NK-92 treated with Interleukin-12 subunit alpha and Interleukin-12 subunit beta, amount 100 ng/mL, for 24 hours (cell line): Measurements from ENCODE around the gene KCNMB2.

ENCODE experiments used
- DNase-seq: peaks from one replicate; lab custom pipeline; 2025; lab: John Stamatoyannopoulos, UW

Gene KCNMB2

DNA sequence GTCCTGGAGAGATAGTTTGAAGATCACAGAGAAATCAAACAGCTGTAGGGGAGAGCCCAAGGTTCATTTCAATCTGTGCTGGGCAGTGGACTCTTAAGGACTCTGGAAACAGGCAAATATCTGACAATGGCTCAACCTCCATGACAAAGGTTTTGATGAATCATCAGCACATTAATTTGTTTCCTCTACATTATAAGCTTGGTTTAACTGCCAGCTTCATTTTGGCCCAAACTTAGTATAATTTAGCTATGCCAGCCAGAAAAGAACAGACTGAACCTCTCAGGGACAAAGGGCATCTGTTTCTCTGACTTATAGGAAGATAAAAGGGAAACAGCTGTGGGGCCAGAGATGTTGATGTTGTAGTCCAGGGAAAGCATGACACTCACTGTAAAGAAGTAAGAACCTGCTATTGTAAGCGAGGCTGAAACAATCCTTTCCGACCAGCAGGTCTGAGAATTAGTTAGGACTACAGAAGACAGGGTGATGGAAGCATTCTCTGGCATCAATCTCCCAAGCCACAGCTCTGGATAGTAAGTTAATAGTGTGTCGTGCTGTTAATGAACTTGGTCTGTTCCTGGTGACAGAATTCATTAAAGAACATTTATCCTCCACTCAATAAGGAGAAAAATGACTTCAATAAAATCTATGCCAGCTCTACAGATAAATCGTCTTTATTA, 110.1 kb downstream of the KCNMB2 start:
- DNase-seq: no peak

DNA sequence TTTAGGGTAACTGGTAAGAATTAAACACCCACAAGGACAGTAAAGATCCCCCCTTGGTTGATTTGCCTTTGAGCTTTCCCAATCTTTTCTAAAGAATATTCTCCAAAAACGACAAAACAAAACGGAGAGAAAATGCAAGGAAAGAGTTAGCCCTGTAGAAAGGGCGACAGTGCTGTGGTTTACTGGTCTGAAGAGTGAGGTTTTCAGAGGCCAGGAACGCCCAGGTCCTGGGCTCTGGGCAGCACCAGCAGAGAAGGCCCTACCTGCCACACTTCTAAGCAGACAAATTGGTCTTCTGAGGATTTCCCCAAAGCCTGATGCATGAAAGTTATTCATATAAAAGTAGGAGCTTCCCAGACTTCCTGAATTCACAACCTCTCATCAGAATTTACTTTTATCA, 119.3 kb downstream of the KCNMB2 start:
- DNase-seq: no peak

DNA sequence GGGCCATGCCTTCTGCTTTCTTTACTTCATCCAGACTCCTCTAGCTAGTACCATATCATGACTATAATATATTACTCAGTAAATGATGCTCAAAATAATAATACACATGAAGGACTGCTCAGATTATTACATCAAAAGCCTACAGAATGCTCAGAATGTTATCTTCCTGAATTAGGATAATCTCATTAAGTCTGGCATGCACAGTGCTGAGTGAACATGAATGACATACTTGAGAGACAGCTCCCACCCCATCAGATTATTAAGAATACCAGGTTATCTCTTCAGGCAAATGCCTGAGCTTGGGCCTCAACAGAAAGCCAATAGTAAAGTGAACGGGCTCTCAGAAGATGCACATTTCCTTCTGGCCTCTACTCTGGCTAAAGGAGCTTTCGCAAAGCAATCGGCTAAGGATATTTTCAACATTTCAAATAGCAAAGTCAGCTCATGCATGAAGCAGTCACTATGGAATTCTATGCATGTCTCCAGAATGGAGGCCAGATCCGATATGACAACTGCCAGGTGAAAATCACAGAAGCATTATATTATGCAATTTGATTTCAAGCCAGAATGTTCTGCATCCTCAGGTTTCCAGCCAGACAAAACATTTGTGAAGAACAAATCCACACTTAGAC, 122.6 kb downstream of the KCNMB2 start:
- DNase-seq: no peak

DNA sequence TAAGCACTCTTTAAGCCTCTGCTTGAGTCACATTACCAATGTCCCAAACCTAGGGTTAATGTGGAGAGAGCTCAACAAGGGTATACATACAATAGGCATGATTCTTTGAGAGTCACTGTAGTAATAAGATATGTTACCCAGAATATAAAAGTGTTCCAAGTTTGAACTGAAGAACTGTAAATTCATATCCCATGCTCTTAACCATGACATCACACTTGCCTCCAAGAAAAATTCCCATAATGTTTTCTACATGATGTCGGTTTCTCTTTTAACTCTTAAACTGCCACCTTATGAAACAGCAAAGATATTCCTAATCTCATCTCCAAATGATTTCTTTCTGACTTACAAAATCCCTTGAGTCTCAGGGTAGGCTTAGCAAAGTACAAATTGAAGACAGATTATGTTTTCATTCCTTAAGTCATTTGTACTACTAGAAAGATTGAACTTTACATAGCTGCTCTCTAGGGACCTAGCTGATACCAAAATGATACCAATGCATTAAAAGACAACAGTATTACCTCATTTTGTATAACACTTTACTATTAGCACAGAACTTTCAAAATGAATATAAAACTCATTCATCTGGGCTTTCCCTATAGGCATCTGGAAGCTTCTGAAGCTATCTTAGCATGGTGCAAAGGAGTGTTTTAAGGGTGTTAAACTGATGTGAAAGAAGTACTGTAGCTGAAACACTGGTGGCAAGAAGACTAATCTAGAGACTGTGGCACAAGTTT, 127.1 kb downstream of the KCNMB2 start:
- no peak for DNase-seq

DNA sequence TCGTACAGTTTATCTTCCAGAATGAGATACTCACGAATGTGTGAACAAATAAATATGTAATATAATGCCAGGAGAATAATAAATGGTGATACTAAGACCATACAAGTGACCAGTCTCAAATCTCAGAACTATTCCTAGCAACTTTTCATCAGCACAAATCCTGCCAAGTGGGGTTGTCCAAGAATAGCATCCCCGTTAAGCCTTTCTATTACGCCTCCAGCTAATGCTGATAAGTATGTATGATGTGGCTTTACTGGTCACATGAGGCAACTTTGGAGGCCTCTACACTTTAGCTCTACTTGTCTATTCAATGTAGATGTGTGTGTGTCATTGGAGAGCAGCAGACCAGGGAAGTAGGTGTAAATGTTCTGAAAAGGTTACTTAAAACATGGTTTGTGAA, 129.5 kb downstream of the KCNMB2 start:
- DNase-seq: no peak

DNA sequence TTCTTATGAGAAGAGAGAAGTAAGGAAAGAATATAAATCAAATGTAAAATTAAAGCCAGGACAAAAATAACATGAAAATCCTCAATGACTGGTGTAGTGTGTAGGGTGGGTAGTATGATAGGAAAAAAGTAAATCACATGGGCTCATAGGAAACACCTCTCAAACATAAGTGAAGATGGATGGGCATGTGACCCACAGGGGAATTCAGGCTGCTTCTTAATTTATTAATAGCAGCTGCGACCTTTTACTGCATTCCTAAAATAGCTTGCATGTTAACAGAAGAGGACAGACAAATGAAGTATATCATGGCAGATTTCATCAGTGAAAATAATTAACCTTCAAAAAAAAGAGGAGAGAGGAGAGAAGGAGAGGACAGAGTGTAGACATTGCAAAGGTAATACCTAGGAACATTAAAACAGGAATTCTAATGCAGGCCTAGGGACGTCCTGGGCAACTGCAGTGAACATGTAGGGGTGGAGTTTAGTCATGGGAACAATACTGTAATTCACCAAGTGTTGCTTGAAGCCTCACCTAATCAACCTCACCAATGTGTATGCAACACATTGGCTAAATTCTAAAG, 132.9 kb downstream of the KCNMB2 start:
- no peak for DNase-seq

DNA sequence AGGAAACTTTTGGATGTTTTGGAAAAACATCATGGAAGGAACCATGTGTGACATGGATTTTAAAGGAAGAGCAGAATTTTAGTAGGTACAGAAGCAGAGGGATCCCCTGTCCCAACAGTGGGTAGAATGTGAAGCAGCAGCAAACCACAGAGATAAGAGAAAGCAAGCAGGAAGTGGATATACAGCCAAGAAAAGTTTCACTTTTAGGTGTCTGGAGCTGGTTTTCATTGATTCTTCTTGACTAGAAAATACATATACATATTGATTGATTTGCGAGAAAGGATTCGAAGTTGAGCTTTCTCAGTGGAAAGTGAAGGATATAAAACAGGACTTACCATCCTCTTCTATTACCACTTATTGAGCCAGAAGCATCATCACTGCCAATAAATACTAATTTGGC, 133.5 kb downstream of the KCNMB2 start:
- DNase-seq: no peak

DNA sequence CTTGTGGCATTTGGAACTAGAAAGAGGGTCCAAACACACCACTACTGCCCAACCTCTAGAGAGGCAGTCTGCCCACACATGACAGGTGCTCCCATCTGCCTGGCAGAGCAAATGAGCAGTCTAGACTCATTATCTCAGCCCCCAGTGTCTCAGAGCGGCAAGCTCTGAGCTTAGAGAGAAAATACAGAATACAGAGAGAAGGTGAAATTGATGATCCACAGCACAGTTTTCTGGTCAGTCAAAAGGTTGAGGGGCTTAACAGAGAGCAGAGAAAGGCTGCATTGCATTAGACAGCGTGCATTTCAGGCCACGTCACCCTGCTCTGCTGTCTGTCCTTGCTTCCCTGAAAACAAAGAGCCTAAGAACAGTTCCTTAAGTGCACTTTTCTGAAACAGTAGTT, 135.1 kb downstream of the KCNMB2 start:
- DNase-seq: no peak

DNA sequence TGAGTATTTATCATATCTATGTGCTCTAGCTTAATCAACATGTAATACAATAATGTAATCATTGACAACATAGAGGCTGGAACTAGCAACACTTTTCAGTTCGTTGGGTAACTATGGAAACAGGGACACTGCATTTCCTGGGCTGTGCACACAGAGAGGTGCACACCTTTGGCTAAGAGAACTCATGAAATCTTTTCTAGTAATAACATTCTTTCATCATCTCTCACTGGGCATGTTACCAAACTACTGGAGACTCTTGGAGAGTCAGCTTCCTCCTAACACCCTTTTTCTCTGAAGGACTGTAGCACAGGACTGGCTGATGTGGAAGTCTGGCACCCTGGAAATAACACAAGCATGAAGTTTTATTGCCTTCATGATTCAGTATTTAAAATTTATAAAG, 135.6 kb downstream of the KCNMB2 start:
- no peak for DNase-seq

DNA sequence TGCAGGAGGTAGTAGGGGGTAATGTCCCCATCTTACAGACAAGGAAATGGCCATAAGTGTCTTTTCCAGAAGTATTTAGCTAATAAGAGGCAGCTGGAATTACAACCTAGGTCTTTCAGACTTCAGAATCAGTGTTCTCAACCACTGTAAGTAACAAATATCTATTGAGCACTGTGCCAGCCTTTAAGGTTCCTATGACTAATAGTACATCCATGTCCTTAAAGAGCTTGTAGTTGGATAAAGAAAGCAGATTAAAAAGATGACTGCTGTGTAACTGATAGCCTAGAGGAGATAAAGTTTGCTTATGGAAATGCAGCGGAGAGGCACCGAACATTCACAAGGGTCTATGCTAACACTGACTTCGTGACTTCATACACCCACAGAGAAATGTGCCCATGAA, 136.0 kb downstream of the KCNMB2 start:
- no peak for DNase-seq

DNA sequence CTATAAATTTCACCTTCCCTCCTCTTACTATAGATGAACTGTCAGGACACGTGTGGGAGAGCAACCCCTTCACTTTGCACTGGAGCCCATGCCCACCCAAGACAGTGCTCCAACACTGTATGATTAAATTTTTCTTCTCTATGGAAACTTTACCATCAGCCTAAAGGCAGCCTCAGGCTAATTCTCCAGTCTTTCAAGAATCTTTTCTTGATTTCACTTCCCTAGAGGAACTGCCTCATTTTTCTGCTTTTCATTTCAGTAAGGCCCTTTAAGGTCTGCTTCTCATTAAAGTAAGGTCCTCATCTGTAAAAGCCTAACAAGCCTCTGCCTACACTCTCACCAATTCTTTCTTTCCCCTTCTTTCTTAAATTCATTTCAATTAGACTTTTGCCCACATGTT, 137.3 kb downstream of the KCNMB2 start:
- no peak for DNase-seq

DNA sequence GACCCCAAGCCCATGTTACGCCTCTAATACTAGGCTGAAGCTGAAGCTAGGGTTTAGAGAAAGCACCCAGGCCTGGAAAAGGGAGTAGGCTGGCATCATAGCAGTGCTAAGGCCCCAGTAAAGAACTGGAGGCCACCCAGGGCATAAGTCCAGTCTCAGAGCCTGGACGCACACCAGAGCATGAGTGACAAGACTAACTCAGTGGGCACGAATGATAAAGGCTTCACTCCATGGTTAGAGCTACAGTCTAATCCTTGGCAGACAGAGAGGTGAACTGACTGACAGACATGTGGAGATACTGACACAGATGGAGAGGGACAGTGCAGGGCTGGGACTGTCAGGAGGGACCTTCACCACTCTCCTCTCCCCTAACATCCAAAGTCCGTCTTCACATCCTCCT, 139.8 kb downstream of the KCNMB2 start:
- DNase-seq: no peak

DNA sequence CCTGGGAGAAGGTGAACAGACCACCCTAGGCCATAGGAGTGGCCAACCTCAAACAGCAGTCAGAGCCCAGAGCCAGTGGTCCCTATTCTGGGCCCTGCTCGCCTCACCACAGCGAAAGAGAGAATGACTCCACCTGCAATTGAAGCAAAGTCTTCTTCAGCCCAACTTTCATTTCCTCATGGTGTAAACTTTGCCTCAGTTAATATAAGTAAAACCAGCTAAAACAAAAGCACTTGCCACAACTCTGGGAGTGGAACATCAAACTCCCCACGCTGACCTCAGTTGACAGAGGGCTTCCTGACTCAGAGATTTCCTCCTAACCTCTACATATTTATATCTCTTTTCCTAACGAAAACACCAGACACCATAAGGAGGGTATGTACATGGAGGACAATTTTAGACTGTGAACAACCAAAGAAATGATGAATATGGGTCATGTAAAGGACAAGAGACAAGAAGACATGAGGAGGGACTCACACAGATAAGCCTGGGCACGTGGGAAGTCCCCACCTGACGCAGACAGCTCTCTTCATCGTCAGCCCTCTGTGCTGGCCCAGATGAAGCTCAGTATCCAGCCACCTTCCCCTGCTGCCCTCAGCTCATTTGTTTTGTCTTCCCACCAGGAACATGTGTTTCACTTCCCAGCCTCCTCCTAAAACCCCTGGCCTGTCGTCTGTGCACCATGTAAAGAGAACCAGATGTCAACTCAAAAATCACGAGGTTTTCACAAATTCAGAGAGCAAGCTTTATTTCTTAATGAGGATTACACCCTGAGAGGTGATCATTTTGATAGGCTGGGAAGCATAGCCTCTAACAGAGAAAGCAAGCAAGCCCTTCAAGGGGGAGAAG, 140.9 kb downstream of the KCNMB2 start:
- DNase-seq: no peak

DNA sequence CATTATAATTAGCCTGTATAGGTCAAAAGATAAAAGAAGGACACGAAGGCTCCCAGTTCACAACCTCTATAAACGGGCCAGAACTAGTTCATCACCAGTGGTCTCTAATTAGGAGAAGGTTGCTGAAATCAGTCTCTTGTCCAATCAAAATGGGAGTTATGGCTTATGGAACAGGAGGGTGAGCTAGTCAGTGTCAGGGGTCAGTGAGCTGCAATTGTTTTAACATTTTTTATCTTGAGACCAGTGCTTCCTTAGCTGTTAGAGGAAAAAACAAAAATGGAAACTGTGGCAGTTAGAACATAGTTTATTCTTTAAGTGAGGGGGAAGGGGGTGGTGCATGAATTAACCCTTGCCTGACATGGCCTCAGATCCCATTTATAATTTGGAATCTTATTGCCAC, 141.7 kb downstream of the KCNMB2 start:
- no peak for DNase-seq

DNA sequence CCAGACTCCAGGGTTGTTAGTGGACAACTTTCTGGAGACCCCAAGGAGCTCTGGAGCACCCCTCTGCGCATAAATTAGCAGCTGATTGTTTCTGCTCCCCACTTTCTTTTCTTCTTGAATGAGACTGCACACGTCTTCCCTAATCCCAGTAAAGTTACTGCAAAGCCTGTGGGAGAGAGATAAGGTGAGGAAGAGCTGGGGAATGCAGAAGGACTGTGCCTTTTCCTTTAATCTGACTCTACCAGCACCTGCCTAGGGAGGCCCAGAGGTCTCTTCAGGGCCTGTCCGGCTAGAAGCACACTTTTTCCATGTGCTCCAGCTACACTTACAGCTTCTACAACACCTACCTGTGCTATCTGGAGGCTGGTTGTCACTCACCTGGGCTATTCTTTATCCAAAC, 143.8 kb downstream of the KCNMB2 start:
- no peak for DNase-seq

DNA sequence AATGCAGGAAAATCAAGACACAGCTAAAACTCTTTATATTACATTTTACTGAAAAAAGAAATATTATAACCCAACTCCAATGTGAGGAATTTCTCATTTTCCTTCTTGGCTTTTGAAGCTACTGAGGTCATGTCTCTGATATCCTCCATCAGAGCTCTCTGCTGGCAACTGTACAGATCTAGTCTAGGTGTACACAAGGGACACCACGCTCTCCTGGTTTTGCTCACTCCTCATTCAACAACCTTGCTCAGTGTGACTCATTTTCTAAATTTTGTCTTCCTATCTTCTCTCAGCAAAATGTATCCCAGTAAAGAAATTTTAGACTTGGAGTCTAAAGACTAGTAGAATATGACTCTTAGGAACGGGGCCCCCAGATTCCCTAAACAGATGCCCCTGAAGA, 144.3 kb downstream of the KCNMB2 start:
- DNase-seq: no peak

DNA sequence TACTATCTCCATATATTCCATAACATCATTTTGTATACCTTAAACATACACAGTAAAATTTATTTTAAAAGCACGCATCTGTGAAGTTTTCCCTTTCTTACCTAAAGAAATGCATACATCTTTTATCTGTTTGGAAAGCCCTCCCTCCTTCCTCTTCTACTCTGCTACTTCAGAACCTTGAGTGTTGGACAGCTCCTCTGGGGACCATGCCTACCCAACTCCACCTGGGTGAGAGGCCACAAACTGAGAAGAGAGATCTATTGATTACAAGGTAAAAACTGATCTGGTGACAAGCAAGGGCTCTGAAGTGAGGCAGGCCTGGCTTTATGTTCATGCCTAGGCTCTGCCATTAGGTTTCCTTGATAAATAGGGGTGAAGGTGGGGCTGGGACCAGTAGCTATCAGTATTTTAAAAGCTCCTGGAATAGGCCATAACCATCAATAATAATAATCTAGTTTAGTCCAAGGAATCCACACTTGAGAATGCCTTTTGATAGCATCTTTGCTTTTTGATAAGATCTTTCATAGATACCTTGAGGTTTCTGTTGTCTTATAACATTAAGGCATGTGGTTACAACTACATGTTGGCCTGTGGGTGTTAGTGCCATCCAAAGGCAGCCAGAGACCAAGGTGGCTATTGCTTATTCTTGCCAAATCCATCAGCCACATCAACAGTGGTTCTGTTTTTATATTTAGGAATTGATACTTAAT, 148.8 kb downstream of the KCNMB2 start:
- no peak for DNase-seq

DNA sequence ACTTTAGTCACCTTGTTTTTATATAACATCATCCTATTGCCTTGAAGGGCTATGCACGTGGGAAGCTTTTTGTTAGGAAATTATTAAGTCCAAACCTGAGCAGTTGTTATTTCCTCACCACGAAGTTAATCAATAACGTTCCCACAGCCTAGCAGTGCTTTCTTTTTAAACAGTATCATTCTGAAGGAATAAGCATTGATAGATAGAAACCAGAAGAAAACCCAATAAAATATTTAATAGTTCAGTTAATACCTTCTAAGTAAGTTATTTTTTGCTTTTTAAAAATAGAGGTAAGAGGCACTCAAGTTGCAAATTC, 149.3 kb downstream of the KCNMB2 start:
- DNase-seq: no peak

DNA sequence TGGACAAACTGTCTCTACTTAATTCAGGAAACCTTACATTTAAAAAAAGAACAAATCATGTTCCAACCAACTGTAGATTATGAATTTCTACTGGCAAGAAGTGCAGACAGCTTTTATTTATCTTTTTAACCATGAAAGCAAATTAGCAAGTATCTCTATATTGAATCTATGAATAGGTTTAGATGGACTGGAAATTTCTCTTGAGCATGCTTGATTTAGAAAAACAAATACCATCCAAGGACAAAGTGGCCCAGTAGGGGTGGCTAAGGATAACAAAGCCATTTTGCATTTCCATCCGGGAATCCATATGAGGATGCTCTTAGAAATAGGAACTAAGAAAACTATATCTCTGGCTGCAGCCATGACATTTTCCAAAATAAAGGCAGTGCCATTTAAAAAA, 150.6 kb downstream of the KCNMB2 start:
- DNase-seq: no peak

DNA sequence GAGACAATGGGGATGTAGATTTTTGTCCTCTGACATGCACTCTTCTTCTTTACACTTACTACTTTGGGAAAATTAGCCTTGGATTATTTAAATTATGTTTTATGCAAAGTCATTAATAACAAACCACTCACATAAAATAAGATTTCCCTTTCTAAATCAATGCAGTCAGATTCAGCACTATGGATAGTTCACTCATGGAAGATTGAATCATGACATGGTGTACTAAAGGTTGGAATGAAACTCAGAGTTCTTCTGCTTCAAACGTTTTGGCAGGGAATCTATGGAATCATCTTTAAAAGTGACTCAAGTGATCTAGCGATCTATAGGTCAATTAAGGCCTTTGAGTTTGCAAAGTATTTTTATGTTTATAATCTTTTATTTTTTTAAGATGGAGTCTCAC, 154.3 kb downstream of the KCNMB2 start:
- DNase-seq: no peak

DNA sequence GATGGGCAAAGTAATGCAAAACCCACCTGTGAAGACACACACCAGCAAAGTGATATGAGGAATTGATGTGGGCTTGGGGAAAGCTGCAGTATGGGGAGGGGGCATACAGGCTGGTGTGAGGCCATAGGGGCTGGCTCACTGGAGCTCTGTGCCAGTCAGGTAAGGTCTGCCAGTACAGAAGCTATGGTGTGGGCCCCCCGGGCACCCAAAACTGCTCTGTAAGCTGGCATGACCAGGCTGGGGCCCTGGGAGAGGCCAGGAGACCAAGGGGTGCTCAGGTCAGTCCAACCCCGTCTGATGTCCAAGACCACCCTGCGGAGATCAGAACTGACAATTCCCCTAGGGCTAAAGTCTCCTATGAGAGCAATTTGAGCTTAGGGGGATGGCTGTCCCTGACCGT, 163.1 kb downstream of the KCNMB2 start:
- no peak for DNase-seq

DNA sequence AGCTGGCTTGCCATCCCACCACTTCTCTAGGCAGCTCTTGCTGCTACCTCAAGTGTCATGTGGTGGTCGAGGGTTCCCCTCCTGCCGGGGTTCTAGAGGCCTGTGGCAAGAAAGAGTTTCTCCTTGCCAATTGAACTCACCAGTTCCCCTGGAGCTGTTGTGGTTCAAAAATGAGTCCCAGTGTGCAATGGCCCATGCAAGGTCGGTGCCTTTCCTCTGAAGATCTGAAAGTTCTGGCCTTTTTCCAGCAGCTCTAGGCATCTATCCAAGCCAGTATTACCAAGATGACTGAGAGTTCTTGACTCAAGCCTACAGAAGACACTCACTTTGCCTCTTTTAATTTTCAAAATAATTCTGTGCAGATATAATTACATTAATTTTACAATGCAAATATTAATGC, 163.6 kb downstream of the KCNMB2 start:
- no peak for DNase-seq
